GM19468 (cell line): ENCODE measurements around the gene IGSF3.
"Not testable (repeated sequence)": the region's sequence is repeated elsewhere in the genome, so short reads cannot be mapped to it uniquely, and the experiment has no call there.

ENCODE experiments used
- ATAC-seq: cut with Tn5 transposase; IDR thresholded peaks from one replicate; pipeline ENCODE4 v1.9.1; 2021; ENCODE audit warnings: mild to moderate bottlenecking, moderate library complexity, moderate number of reproducible peaks; ENCODE audit not compliant: unreplicated experiment; ENCODE audit errors: extremely low read depth

The IGSF3 gene

GRCh38 chr1:116666187-116667077 lies 1.1 kb downstream of the IGSF3 start:
- ATAC-seq: no peak

GRCh38 chr1:116664978-116665371 lies 2.6 kb downstream of the IGSF3 start:
- no peak for ATAC-seq

GRCh38 chr1:116664366-116664977 lies 3.1 kb downstream of the IGSF3 start:
- no peak for ATAC-seq

- ATAC-seq: no peak
These were observed 3.7 kb downstream of the IGSF3 start for GRCh38 chr1:116663821-116664220.

- no peak for ATAC-seq
These were observed 5.9 kb downstream of the IGSF3 start for GRCh38 chr1:116661633-116662032.

- ATAC-seq: not testable (repeated sequence)
These were observed 8.9 kb downstream of the IGSF3 start for GRCh38 chr1:116658645-116659044.

GRCh38 chr1:116657836-116658235 lies 9.7 kb downstream of the IGSF3 start:
- not testable (repeated sequence) for ATAC-seq

GRCh38 chr1:116654351-116654750 lies 13.2 kb downstream of the IGSF3 start:
- ATAC-seq: no peak

GRCh38 chr1:116652598-116652997 lies 14.9 kb downstream of the IGSF3 start:
- ATAC-seq: not testable (repeated sequence)

GRCh38 chr1:116650781-116651180 lies 16.8 kb downstream of the IGSF3 start:
- not testable (repeated sequence) for ATAC-seq

GRCh38 chr1:116649041-116649440 lies 18.5 kb downstream of the IGSF3 start:
- not testable (repeated sequence) for ATAC-seq

GRCh38 chr1:116648325-116648724 lies 19.2 kb downstream of the IGSF3 start:
- ATAC-seq: not testable (repeated sequence)

- not testable (repeated sequence) for ATAC-seq
These were observed 20.3 kb downstream of the IGSF3 start for GRCh38 chr1:116647186-116647585.

GRCh38 chr1:116646673-116647170 lies 20.8 kb downstream of the IGSF3 start:
- ATAC-seq: not testable (repeated sequence)

- ATAC-seq: not testable (repeated sequence)
These were observed 21.5 kb downstream of the IGSF3 start for GRCh38 chr1:116645802-116646672.

GRCh38 chr1:116644993-116645392 lies 22.5 kb downstream of the IGSF3 start:
- not testable (repeated sequence) for ATAC-seq

- ATAC-seq: not testable (repeated sequence)
These were observed 23.4 kb downstream of the IGSF3 start for GRCh38 chr1:116644096-116644495.

GRCh38 chr1:116643281-116643751 lies 24.2 kb downstream of the IGSF3 start:
- not testable (repeated sequence) for ATAC-seq

- not testable (repeated sequence) for ATAC-seq
These were observed 24.9 kb downstream of the IGSF3 start for GRCh38 chr1:116642311-116643280.
